Stimulated activated CD4-positive, alpha-beta T cell treated with anti-CD3 and anti-CD28 coated beads, Interleukin-12 subunit alpha, Interleukin-12 subunit beta, amount 100 ng/mL, for 4 hours (primary cell): ENCODE results near the gene JAG1.

Experiments used
- DNase-seq: peaks from one replicate; pipeline ENCODE4 v3.0.0-alpha.2; 2020

Gene JAG1

DNA sequence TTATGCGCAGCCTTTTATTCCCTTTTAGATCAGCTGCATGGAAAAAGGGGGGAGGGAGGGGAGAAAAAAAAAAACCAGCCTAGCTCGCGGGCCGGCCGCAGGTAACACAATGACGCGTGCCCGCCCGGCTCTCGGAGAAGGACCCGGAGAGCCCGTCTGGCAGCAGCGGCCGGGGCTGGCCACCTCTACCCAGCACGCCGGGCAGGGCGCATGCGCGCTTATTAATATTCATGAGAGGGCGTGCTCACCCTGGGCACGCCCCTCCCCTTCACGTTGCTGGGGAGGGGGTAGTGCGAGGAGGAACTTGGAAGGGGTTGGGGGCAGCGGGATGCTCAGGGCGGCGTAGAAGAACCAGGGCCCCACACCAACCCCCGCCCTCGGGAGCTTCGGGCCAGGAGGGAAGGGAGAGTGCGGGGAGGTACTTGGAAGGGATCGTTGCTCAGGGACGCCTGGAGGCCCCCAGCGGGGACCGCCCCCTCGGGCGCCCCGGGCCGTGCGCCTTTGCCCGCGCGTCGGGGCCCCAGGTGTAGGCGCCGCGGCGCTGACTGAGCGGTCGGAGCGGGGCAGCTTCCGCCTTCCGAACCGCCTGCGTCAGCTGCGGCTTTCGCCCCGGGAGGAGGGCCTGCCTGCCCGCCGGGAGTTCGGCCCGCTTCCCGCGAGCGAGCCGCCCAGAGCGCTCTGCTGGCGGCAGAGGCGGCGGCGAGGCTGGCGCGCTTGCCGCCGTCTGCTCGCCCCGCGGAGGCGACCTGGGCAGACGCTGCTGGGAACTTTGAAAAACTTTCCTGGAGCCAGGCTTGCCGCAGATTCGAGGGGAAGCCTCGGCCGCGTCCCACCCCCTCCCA lies at the start of gene JAG1:
Gene JAG1, minus strand, starts transcription at position 158 of the 842 bp plus-strand sequence. CDS start 469 bp downstream, outside the sequence.
- no peak for DNase-seq

DNA sequence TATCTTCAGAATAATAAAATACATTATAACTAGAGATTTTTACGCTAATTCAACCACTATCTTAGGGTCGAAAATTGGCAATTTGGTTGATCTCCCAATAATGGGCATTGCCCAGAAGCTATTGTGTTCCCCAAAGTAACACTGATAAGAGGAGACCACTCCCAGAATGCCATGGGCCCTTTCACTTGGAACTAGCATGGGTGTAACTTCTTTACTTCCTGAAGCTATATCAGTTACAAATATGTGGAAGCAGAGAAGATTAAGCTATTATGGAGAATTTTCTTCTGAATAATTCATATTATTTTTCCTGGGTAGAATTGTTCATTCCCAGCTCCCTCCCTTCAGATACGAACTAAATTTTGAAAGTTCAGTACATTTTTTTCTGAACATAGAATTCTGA lies 48.2 kb upstream of the JAG1 start:
- DNase-seq = no peak

DNA sequence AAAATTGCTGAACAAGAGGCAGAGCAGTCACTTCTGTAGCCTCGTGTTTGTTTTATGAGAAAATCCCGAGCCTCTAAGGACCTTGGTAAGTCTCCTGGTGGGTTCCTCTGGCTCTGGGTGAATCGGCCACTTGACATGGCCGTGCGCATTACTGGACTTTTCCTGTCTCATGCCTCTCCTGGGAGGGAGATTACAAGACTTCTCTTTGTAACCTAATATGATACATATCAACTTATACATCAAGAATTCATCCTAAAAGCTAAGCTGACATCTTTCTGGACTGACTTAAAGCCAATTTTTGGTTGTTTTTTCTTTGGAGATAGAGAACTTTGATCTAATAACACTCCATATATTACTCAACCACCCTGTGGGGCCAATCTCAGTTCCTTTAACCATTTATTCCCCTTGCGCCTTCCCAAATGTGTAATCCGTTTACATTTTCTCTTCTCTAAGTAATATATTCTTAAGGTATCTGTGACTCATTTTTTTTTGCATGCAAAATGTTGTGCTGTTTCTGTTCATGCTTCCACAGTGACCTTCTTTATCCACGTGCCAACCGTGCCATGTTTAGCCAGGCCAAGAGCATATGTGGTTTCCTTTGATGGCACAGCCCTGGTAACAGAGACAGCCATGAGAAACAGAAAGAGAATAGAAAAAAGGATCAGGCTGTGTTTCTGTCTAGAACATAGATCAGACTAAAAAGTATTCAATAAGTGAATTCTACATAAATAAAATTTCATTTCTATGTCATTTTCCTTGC lies 47.5 kb upstream of the JAG1 start:
- DNase-seq = no peak

DNA sequence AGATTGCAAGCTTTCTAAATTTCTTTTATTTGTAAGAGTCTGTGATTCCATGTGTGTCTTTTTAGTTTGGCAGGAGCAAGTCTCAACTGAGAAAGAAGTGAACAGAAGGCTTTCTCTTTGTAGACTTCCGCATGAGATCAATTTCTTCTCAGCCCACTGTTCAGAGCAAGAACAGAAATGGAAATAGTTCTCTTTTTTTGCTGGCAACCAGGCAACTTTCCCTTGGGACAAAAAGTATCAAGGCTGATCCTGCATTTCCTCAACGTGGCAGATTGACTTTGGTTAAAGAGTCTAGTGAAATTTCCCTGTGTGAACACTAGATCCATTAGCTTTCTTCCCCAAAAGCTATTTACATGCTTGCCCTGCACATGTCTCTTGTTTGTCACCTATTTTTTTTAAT lies 46.8 kb upstream of the JAG1 start:
- no peak for DNase-seq

DNA sequence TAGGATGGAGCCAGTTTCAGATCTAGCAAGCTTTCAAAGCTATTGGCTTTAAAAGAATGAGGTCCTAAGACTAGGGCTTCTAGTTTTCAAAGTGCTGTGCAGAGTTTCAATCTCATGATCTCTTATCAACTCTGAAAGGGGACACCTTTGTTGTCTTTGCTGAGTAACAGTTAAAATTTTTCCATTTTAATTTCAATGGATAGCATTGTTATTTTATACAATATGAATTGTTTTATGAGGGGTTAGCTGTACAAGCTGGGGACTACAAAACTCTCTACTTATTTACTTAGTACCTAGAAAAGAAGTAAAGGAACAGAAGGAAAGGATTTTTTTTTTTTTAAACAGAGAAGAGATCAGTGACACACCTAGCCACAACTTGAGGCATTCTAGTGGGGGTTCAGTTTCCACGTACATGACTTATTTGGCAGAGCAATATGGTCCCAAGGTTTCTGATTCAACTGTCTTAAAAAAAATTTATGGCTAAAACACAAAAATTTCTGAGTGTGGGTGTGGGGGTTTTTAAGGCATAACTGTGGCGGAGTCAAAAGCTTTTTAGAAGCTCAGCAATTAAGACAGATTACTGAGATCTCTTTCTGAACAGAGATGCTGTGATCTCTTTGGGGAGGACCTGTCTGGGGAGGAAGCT lies 46.1 kb upstream of the JAG1 start:
- no peak for DNase-seq

DNA sequence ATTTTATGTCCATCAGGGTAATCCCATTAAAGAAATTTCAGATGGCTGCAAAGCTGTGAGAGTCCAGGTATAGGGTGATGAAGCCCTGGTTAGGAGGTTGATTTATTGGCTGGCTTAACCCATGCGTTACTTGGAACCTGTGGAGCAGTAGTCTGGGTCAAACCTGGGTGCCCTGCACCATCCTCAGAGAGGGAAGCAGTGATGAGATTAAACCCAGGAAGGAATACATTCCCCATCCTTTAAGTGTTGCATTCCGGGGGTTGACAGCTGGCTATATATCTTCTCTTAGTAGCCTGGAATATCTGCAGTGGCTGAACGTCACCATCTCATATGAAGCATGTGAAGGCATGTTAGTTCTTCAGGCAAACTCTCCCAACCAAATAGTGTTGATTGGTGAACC lies 44.9 kb upstream of the JAG1 start:
- DNase-seq = no peak

DNA sequence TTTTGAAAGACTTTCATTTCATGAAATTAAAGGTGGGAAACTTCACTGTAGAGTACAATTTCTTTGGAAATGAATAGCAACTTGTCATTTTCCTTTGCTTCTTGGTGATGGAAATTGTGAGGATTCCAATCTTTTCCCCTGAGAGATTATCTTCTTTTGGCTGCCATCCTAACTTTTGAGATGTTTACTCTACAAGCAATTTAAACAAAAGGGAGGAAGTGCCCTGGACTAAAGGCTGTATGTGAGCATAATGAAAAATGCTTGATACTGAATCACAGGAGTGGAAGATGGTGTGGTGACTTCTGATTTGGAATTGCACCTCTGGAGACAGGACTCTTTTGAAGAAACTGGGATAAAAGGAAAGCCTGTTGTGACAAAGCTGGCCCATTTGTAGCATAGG lies 43.1 kb upstream of the JAG1 start:
- no peak for DNase-seq

DNA sequence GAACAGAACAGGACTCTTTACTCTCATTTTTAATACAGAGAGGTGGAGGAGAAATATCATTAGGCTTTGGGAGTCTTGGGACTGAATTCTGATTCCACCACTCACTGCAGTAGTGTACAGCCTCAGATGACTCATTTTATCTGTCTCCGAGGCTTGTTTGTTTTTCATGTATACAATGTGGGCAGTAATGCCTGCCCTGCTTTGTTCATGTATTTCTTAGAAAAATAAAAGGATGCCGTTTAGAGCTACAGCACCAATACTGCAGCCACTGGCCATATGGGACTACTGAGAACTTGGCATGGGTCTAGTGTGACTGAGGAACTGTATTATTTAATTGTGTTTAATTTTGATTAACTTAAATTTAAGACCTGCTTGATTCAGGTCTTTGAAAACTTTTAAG lies 41.2 kb upstream of the JAG1 start:
- no peak for DNase-seq

DNA sequence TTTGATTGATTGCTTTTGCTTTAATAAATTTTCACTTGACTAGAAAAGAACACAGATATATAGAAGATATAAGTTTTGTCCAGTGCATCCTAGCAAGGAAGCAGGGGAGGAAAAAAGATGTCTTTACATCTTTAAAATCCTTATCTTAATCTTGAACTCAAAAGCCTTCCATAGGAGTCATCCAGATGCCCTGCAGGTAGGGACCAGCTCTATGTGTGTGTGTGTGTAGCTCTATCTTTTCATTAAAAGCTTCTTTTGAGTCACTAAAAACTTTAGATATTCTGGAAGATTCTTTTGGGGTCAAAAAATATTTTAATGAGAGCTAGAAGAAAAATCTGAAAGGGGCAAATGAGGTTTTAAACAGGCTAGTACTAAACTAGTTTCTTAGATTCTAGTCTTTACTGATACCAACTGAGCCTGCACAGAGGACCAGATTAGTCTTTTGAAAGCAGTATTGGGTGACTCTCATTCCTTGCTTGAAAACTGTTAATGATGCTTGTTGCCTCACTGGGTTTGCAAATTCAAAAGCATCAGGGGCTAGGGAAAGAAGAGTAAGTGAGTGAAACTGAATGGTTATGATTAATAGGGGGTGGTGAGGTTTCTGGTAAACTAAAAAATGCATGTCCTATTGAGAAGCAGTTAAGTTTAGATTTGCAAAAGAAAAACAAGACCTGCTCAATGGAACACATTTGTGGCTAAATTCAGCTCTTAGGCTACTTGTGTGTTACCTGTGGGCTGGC lies 40.6 kb upstream of the JAG1 start:
- no peak for DNase-seq

DNA sequence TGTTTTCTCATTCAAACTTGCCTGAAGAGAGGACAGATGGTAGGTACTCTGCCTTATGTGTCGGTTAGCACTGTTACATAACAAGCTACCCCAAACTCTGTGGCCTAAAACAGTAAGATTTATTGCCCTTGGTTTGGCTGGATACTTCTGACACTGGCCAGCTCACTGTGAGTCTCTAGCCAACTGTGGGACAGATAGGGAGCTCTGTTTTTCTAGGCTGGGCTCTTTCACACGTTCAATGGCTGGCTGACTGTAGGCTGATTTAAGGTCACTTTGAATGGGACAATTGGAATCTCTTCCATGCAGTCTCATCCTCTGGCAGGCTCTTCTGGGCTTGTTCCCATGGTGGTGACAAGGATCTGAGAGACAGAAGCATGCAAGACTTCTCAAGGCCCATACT lies 39.4 kb upstream of the JAG1 start:
- no peak for DNase-seq

DNA sequence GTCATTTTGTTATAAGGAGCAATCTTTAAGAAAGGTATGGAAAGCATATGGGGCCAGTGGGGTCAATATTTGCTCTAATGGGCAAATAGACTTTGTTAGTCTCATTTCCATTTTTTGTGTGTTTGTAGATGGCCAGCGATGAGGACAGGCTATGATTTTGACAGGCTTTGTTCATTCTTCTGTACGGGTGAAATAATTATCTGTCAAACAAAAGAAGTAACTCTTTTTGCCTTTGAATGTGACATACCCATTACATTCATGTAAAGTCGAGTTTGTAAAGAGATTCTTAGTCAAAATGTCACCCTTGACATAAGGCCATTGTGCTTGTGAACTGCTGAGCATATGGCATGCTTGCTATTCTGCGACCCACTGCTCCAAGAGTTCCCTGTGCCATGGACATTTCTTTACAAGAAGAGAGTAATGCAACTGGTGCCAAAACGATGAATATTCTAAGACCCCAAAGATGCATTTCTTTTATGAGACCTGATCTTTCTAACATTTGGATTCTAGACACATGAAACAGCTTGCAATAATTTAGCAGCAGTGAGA lies 38.2 kb upstream of the JAG1 start:
- no peak for DNase-seq

DNA sequence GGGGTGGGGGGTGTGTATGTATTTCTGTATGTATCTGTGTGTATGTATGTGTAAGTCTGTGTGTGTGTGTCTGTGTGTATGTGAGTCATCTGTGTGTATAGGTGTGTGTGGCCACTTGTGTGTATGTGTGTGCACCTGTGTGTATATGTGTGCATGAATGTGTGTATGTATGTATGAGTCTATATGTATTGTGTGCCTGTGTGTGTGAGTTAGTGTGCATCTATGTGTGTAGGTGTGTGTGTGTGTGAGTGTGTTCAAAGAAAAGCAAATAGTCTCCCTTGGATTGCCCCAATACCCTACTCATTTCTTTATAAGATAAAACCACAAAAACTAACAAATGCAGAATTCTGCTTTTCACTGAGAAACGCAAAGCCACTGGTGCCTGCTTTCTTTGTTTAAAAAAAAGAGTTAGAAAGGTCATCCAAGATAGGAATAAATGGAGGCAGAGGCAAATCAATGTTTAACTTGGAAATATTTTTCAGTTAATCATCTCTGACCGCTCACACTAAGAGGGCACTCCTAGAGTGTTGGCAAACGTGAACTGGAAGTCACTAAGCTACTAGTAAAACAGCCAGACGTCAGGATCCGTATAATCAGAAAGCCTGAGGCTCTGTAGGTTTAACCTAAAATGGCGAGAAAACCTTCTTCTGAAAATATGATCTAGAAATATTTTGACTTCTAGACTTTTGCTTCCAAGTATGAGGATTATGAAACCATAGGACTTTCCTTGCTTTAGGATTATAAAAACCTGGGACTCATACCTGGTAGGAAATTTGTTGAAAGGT lies 37.4 kb upstream of the JAG1 start:
- no peak for DNase-seq

DNA sequence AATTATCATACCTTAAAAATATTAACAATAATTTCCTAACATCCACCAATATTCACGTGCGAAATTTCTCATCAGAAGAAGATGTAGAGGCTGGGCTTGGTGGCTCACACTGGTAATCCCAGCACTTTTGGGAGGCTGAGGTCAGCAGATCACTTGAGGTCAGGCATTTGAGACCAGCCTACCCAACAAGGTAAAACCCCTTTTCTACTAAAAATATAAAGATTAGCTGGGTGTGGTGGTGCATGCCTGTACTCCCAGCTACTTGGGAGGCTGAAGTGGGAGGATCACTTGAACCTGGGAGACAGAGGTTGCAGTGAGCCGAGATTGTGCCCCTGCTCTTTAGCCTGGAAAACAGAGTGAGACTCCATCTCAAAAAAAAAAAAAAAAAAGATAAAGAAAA lies 36.1 kb upstream of the JAG1 start:
- DNase-seq = no peak

DNA sequence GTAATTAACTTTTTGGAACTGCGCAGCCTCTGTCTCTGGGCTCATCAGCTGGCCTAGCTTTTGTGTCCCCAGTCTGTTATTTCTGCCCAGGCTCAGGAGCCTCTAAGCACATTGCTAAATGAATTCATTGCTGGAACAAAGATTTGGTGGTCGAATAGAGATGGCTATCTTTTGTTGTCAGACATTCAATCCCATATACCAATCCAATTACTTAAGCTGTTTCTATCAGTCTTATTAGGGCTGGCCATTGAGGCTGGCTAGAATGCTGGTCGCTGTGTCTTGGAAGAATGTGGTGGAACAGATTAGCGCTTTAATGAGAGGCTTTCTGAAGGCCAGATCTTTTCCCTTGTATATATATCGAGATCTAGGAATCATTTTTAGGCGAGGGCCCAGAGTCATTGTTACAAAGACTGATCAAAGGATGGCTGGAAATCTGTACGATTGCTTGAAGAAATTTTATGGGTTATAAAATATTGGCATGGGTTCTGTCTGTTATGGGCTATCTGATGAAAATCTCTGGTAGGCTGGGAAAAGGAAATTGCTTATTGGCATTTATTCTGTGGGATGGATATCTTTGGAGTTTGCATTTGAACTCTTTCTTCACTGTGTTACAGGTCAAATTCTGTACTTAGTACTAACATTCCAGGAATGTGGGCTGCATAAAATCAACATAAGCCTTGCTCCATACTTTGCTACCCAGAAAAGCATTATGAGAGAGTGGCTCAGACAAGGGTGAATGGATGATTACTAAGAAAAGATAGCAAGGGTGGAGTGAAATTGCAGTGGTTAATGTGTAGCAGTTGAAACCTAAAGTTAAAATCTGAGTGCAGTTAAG lies 34.8 kb upstream of the JAG1 start:
- DNase-seq = no peak

DNA sequence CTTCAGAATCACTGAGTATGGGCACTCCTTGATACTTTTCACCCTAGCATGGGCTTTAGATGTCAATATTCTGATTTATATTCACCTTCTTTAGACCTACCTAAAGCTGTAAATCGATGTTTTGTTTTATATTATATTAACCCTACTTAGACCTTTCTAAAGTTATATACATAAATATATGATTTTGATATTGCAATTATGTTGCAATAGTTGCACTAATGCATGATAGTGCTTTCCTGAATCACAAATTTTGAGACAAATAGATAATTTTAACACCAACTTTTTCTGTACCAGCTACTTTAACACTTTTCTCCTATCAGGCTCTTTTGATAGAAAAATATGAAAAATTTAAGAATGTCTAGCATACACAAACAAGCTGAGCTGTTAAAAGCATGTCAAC lies 34.0 kb upstream of the JAG1 start:
- DNase-seq = no peak

DNA sequence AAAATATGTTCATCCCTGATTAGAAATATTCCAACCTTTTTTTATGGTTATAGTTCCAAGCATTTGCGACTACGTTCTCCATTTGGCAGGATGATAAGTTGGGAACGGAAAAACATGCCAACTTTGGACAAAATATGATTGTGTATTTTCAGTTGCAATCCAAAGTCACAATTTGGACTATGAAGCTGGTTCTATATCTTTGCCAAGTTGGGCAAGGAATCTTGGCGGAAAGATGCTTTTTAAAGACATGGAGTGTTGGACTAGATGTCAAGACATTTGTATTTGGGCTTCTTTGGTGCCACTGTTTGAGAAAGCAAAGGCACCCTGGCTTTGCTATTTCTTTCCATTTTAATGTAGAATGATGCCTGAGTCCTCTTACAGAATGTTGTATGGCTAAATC lies 33.3 kb upstream of the JAG1 start:
- no peak for DNase-seq

DNA sequence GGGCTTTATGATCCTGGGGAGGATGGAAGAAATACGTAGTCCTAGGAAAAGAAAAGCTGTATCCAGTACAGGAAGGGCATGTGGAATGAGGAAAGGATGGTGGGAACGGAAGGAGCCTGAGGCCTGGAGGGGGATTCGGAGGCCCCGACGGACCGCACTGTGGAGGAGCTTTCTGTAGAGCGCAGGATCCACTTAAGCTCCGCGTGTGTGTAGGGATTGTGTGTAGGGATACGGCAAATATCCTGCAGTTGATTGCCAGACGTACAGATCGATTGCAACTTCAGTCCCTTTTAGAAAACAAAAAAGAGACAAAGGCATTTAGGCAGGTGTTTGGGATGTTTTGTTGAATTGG lies 32.6 kb upstream of the JAG1 start:
- DNase-seq = no peak

DNA sequence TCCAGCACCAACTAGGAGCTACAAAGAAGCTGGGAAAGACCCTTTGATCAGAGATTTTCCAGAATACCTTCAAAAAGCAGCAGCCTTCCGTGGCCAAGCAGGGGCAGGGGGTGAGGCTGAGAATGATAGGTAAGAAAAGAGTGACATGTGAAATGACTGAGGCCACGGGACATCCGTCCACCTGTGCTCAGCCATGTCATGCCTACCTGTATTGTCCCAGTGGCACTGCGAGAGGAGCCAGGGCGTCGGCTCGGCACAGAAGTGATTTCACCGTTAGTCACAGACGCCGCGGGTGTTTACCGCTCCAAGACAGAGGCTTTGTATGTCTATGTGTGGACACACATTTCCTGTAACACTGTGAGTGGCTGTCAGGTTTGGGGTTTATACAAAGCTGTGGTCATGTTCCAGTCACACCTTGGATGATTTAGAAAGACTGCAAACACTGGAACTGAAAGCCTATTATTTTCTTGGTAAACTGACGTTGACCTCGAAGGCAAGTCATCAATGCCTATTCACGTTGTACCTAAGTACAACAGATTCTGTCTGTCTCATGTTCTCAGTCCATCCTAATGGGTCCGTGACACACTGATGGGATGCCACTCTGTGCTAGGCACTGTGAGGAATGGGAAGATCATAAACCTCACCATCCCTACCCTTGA lies 32.1 kb upstream of the JAG1 start:
- no peak for DNase-seq

DNA sequence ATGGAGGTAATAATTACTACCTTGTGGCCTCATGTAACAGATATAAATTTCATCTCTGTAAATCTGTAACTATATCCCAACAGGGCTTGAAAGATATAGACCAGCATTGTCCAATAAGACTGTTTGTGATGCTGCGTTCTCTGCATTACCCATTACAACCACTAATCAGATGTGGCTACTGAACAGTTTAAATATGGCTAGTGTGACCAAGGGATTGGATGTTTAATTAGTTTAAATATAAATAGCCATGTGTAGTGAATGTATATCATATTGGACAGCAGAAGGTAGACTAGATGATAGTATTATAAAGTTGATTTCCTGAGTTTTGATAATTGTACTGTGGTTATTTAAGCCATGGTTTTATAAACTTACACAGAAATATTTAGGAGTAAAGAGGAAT lies 27.8 kb upstream of the JAG1 start:
- no peak for DNase-seq

DNA sequence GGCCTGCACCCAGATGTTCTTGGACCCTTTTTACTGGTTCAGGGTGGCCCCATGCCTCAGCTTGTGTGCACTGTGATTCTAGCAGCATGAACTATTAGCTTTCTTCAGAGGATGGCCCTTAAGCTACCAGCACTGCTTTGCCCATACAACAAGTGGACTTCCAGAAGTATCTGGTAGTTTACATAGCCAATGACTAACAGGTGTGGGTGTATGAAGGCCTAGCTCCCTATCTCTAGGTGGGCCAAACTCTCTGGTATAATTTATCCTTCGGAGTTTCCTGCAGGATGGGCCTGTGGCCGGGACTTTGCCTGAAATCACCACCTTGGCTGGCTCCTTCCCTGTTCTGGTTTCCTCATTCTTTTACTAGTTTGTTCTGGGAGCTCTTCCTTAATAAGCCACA lies 26.1 kb upstream of the JAG1 start:
- no peak for DNase-seq

DNA sequence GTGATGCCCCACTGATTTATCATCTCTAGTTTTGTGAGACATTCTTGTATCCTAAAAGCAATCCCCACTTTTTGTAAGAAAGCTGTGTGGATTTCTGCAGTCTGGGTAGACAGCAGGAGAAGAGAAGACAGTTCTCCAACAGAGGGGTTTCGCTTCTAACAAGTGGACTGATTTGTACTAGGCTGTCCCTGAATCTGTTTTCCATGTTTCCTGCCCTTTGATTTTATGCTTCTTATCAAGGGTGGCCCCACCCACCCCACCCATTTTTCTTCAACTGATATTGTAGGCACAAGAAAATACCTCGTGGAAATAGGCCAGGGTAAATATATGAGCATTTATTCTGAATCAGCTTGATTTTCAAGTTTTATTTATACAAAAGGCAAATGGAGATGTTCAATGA lies 25.7 kb upstream of the JAG1 start:
- no peak for DNase-seq
